Colonic mucosa (tissue), 4 donors: ENCODE measurements around the gene ZNF662. TPM values are rescaled to one million over a fixed set of nuclear protein-coding genes. Genes with fewer than 3 reads are reported as not detected.

Source experiments
- DNase-seq: peaks from one replicate; pipeline ENCODE4 v3.0.0-alpha.2; 2020
- H3K27ac ChIP-seq: fragments of 200-600 bp; one replicate; pipeline ENCODE4 v1.8.0; 2021
- H3K27me3 ChIP-seq: fragments of 200-600 bp; one replicate; pipeline ENCODE4 v1.8.0; 2021
- H3K36me3 ChIP-seq: fragments of 200-600 bp; one replicate; pipeline ENCODE4 v1.8.0; 2021
- H3K4me1 ChIP-seq: fragments of 200-600 bp; one replicate; pipeline ENCODE4 v1.8.0; 2021; ENCODE audit warnings: mild to moderate bottlenecking
- H3K4me3 ChIP-seq: fragments of 200-600 bp; one replicate; pipeline ENCODE4 v1.8.0; 2021
- H3K9ac ChIP-seq, 2 donors: one replicate each; pipeline ENCODE4 v1.7.0; 2013; ENCODE audit warnings: control low read depth in 2 of 2, low read depth in 2 of 2, low read length in 2 of 2
- H3K9me3 ChIP-seq: fragments of 200-600 bp; one replicate; pipeline ENCODE4 v1.8.0; 2021
- intact Hi-C: fragments of 100-400 bp; cut with DNase I; formaldehyde crosslinking; loops from one replicate; pipeline ENCODE4 v1.14.1; 2022
- total RNA-seq, 2 donors: library from RNA; stranded (reverse); fragmentation: NEBNext Ultra II Directional in 1 of 2; extraction: Animal tissue kit (Norgen Biotek cat#: 25700) in 1 of 2; gene quantifications; one replicate each; pipeline ENCODE4 v1.2.1, GENCODE V29; 2021
- TF ChIP-seq, protein P1 (sequence below): fragments of 200-600 bp; IDR thresholded peaks from one replicate; pipeline ENCODE4 v1.8.0; 2022; ENCODE audit warnings: antibody characterized with exemption, mild to moderate bottlenecking
- donor health status: healthy.
- donor health status: DM: no; HTN: no; CAD: no.
- donor health status: DM: no; HTN: no; CAD: no.

Gene ZNF662
- total RNA-seq, 2 donors from 2014 or later = 2.8 to 5.5 TPM

GRCh38 chr3:42868841-42869240 lies 37.1 kb upstream of the ZNF662 start:
- Histone ChIP-seq H3K4me3 (no peak overlapping the region), H3K27ac (no peak overlapping the region), H3K9ac (no peak overlapping the region), H3K27me3 (no peaks in the 10 kb centered on the region), H3K4me1 (no peaks in the 10 kb centered on the region), H3K9me3 (no peaks in the 10 kb centered on the region), H3K36me3 (no peaks in the 10 kb centered on the region)
- intact Hi-C loops = no loop called here
- DNase-seq = no peak
- TF ChIP-seq, protein P1, sequence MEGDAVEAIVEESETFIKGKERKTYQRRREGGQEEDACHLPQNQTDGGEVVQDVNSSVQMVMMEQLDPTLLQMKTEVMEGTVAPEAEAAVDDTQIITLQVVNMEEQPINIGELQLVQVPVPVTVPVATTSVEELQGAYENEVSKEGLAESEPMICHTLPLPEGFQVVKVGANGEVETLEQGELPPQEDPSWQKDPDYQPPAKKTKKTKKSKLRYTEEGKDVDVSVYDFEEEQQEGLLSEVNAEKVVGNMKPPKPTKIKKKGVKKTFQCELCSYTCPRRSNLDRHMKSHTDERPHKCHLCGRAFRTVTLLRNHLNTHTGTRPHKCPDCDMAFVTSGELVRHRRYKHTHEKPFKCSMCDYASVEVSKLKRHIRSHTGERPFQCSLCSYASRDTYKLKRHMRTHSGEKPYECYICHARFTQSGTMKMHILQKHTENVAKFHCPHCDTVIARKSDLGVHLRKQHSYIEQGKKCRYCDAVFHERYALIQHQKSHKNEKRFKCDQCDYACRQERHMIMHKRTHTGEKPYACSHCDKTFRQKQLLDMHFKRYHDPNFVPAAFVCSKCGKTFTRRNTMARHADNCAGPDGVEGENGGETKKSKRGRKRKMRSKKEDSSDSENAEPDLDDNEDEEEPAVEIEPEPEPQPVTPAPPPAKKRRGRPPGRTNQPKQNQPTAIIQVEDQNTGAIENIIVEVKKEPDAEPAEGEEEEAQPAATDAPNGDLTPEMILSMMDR = no peak

GRCh38 chr3:42871592-42872196 lies 34.2 kb upstream of the ZNF662 start:
- DNase-seq = no peak
- no peak overlapping the region for H3K9ac ChIP-seq
- no peaks in the 10 kb centered on the region for H3K27me3 ChIP-seq
- H3K36me3 ChIP-seq = no peaks in the 10 kb centered on the region
- no peak overlapping the region for H3K27ac ChIP-seq
- intact Hi-C loops = no loop called here
- H3K4me3 ChIP-seq = no peak overlapping the region
- H3K9me3 ChIP-seq = no peaks in the 10 kb centered on the region
- TF ChIP-seq, protein P1 = no peak
- H3K4me1 ChIP-seq = no peaks in the 10 kb centered on the region

DNA sequence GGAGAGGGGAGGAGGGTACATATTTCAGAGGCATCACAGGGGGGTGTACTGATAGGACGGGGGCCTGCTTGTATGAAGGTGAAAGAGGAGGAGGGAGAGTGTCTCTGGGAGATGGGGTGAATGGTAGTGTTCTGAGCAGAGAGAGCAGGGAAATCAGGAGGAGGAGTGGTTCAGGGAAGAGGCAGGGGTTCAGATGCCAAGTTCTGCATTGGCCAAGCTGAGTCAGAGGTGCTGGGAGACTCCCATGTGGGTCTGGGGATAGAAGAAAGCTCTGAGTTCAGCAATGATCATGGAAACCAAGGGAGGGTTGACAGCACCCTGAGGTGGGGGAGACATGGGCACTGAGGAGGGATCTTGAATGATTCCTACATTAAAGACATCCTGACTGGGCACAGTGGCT lies 33.2 kb upstream of the ZNF662 start:
- no peaks in the 10 kb centered on the region for H3K4me1 ChIP-seq
- intact Hi-C loops = no loop called here
- no peaks in the 10 kb centered on the region for H3K9me3 ChIP-seq
- no peak overlapping the region for H3K4me3 ChIP-seq
- no peaks in the 10 kb centered on the region for H3K36me3 ChIP-seq
- TF ChIP-seq, protein P1 = no peak
- no peak overlapping the region for H3K9ac ChIP-seq
- no peak for DNase-seq
- no peak overlapping the region for H3K27ac ChIP-seq
- no peaks in the 10 kb centered on the region for H3K27me3 ChIP-seq

DNA sequence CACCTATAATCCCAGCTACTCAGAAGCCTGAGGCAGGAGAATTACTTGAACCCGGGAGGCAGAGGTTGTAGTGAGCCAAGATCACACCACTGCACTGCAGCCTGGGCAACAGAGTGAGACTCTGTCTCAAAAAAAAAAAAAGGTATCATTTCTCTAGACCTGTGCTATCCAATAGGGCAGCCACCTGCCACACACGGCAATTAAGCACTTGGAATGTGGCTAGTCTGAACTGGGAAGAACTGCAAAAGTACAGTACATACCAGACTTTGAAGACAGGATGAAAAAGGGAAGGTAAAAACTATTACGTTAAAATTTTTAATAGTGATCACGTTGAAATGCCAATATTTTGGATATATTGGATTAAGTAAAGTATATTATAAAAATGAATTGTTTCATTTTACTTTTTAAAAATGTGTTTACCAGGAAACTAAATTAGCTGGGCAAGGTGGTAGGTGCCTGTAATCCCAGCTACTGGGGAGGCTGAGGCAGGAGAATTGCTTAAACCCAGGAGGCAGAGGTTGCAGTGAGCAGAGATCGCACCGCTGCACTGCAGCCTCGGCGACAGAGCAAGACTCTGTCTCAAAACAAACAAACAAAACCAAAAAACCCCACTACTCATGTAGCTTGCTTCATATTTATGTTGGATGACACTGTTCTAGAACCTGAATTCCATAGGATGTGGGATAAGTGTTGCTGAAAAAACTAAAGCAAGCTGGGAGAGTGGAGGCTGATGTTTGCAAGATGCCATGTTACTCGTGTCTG lies 32.5 kb upstream of the ZNF662 start:
- Histone ChIP-seq H3K27ac (no peak overlapping the region), H3K4me1 (no peaks in the 10 kb centered on the region), H3K27me3 (no peaks in the 10 kb centered on the region), H3K4me3 (no peak overlapping the region), H3K9me3 (no peaks in the 10 kb centered on the region), H3K36me3 (no peaks in the 10 kb centered on the region), H3K9ac (no peak overlapping the region)
- TF ChIP-seq, protein P1 = no peak
- intact Hi-C loops = no loop called here
- DNase-seq = no peak

- no peaks in the 10 kb centered on the region for H3K27me3 ChIP-seq
- H3K27ac ChIP-seq = no peak overlapping the region
- no peak overlapping the region for H3K4me3 ChIP-seq
- TF ChIP-seq, protein P1 = no peak
- H3K4me1 ChIP-seq = no peaks in the 10 kb centered on the region
- no peaks in the 10 kb centered on the region for H3K36me3 ChIP-seq
- H3K9ac ChIP-seq = no peak overlapping the region
- no peak for DNase-seq
- intact Hi-C loops = no loop called here
- no peaks in the 10 kb centered on the region for H3K9me3 ChIP-seq
Observed at GRCh38 chr3:42874749-42875148, 31.2 kb upstream of the ZNF662 start.
